Duodenal mucosa (tissue), 2 donors: ENCODE results near the gene KRT72.

Source experiments
- H3K27ac ChIP-seq: one replicate; pipeline ENCODE4 v1.7.0; 2013; ENCODE audit warnings: low read depth, low read length
- H3K27me3 ChIP-seq, 2 donors: one replicate each; pipeline ENCODE4 v1.7.0; 2013; ENCODE audit warnings: low read length in 2 of 2, control low read depth in 1 of 2; ENCODE audit not compliant: insufficient read depth in 2 of 2, control insufficient read depth in 1 of 2
- H3K36me3 ChIP-seq, 2 donors: one replicate each; pipeline ENCODE4 v1.7.0; 2013; ENCODE audit warnings: low read length in 2 of 2, control low read depth in 1 of 2; ENCODE audit not compliant: insufficient read depth in 2 of 2, control insufficient read depth in 1 of 2
- H3K4me1 ChIP-seq, 2 donors: one replicate each; pipeline ENCODE4 v1.7.0; 2013; ENCODE audit warnings: low read length in 2 of 2, control low read depth in 1 of 2; ENCODE audit not compliant: insufficient read depth in 2 of 2, control insufficient read depth in 1 of 2
- H3K4me3 ChIP-seq, 2 donors: one replicate each; pipeline ENCODE4 v1.7.0; 2013; ENCODE audit warnings: low read length in 2 of 2, low read depth in 1 of 2
- H3K9ac ChIP-seq, 2 donors: one replicate each; pipeline ENCODE4 v1.7.0; 2013; ENCODE audit warnings: low read length in 2 of 2, low read depth in 1 of 2
- H3K9me3 ChIP-seq, 2 donors: one replicate each; pipeline ENCODE4 v1.7.0; 2013; ENCODE audit warnings: low read length in 2 of 2, control low read depth in 1 of 2; ENCODE audit not compliant: control insufficient read depth in 1 of 2

KRT72 gene

GRCh38 chr12:52608826-52609630 is 7.8 kb upstream of the KRT72 start:
- Histone ChIP-seq H3K36me3 (no peaks in the 10 kb centered on the region), H3K27ac (no peak overlapping the region), H3K4me1 (no peaks in the 10 kb centered on the region), H3K27me3 (peaks cover 9% of the 10 kb centered on the region in 2 donors), H3K4me3 (no peak overlapping the region), H3K9me3 (no peaks in the 10 kb centered on the region), H3K9ac (no peak overlapping the region)

GRCh38 chr12:52608161-52608560 is 6.9 kb upstream of the KRT72 start:
- Histone ChIP-seq H3K9me3 (no peaks in the 10 kb centered on the region), H3K4me1 (no peaks in the 10 kb centered on the region), H3K9ac (no peak overlapping the region), H3K27ac (no peak overlapping the region), H3K27me3 (peaks cover 9% of the 10 kb centered on the region in 2 donors), H3K4me3 (no peak overlapping the region), H3K36me3 (no peaks in the 10 kb centered on the region)

- Histone ChIP-seq H3K27me3 (peaks cover 9 to 11% of the 10 kb centered on the region in 2 donors), H3K9me3 (no peaks in the 10 kb centered on the region), H3K36me3 (no peaks in the 10 kb centered on the region), H3K4me1 (no peaks in the 10 kb centered on the region), H3K9ac (no peak overlapping the region), H3K27ac (no peak overlapping the region), H3K4me3 (no peak overlapping the region)
Observed at GRCh38 chr12:52607314-52607713, 6.1 kb upstream of the KRT72 start.

GRCh38 chr12:52606581-52607218 is 5.4 kb upstream of the KRT72 start:
- no peaks in the 10 kb centered on the region for H3K4me1 ChIP-seq

GRCh38 chr12:52606096-52606495 is 4.8 kb upstream of the KRT72 start:
- H3K9me3 ChIP-seq = no peaks in the 10 kb centered on the region
- H3K4me1 ChIP-seq = no peaks in the 10 kb centered on the region
- no peak overlapping the region for H3K4me3 ChIP-seq
- H3K27ac ChIP-seq = no peak overlapping the region
- peaks cover 12 to 16% of the 10 kb centered on the region in 2 donors for H3K27me3 ChIP-seq
- no peaks in the 10 kb centered on the region for H3K36me3 ChIP-seq
- no peak overlapping the region for H3K9ac ChIP-seq

More at GRCh38 chr12:52606581-52607218, 5.4 kb upstream of the KRT72 start:
- no peak overlapping the region for H3K27ac ChIP-seq
- no peaks in the 10 kb centered on the region for H3K9me3 ChIP-seq
- H3K4me3 ChIP-seq = no peak overlapping the region
- H3K27me3 ChIP-seq = peaks cover 11 to 13% of the 10 kb centered on the region in 2 donors
- H3K36me3 ChIP-seq = no peaks in the 10 kb centered on the region
- H3K9ac ChIP-seq = no peak overlapping the region

- no peaks in the 10 kb centered on the region for H3K4me1 ChIP-seq
Observed at GRCh38 chr12:52605542-52605941, 4.3 kb upstream of the KRT72 start.

GRCh38 chr12:52604859-52605258 is 3.6 kb upstream of the KRT72 start:
- H3K36me3 ChIP-seq = no peaks in the 10 kb centered on the region
- H3K27ac ChIP-seq = no peak overlapping the region
- no peaks in the 10 kb centered on the region for H3K9me3 ChIP-seq
- H3K9ac ChIP-seq = no peak overlapping the region
- H3K4me1 ChIP-seq = no peaks in the 10 kb centered on the region
- peaks cover 20% of the 10 kb centered on the region in 2 donors for H3K27me3 ChIP-seq
- H3K4me3 ChIP-seq = no peak overlapping the region

More at GRCh38 chr12:52605542-52605941, 4.3 kb upstream of the KRT72 start:
- Histone ChIP-seq H3K4me3 (no peak overlapping the region), H3K27me3 (peaks cover 16 to 20% of the 10 kb centered on the region in 2 donors), H3K27ac (no peak overlapping the region), H3K9me3 (no peaks in the 10 kb centered on the region), H3K36me3 (no peaks in the 10 kb centered on the region), H3K9ac (no peak overlapping the region)

GRCh38 chr12:52603314-52603713 is 2.1 kb upstream of the KRT72 start:
- H3K9me3 ChIP-seq = no peaks in the 10 kb centered on the region
- H3K27me3 ChIP-seq = peaks cover 18 to 29% of the 10 kb centered on the region in 2 donors
- no peaks in the 10 kb centered on the region for H3K36me3 ChIP-seq
- no peak overlapping the region for H3K27ac ChIP-seq
- no peak overlapping the region for H3K9ac ChIP-seq
- H3K4me1 ChIP-seq = no peaks in the 10 kb centered on the region
- no peak overlapping the region for H3K4me3 ChIP-seq

- Histone ChIP-seq H3K4me1 (no peaks in the 10 kb centered on the region), H3K27ac (no peak overlapping the region), H3K9me3 (no peaks in the 10 kb centered on the region), H3K36me3 (no peaks in the 10 kb centered on the region), H3K9ac (no peak overlapping the region), H3K4me3 (no peak overlapping the region), H3K27me3 (peaks cover 14 to 32% of the 10 kb centered on the region in 2 donors)
Observed at GRCh38 chr12:52602552-52602951, 1.3 kb upstream of the KRT72 start.

- Histone ChIP-seq H3K9ac (no peak overlapping the region), H3K36me3 (no peaks in the 10 kb centered on the region), H3K9me3 (no peaks in the 10 kb centered on the region), H3K4me3 (no peak overlapping the region), H3K27me3 (peaks cover 14 to 32% of the 10 kb centered on the region in 2 donors), H3K27ac (no peak overlapping the region), H3K4me1 (no peaks in the 10 kb centered on the region)
Observed at GRCh38 chr12:52601671-52602070, 408 bp upstream of the KRT72 start.
